Mucosa of descending colon (tissue), 3 donors: ENCODE results near the gene SLC16A1. TPM values are rescaled to one million over a fixed set of nuclear protein-coding genes. Genes with fewer than 3 reads are reported as not detected.
"Not testable (repeated sequence)": the region's sequence is repeated elsewhere in the genome, so short reads cannot be mapped to it uniquely, and the experiment has no call there.

ENCODE experiments used
- ATAC-seq: fragments of 200-7000 bp; cut with Tn5 transposase; one replicate; pipeline ENCODE4 v1.9.1; 2020; ENCODE audit warnings: mild to moderate bottlenecking, moderate library complexity
- DNase-seq, 3 donors: peaks; one replicate each; pipeline ENCODE4 v3.0.0-alpha.2; 2020
- H3K36me3 ChIP-seq: fragments of 200-600 bp; one replicate; pipeline ENCODE4 v1.8.0; 2021; ENCODE audit warnings: low read depth, mild to moderate bottlenecking
- H3K4me1 ChIP-seq: fragments of 200-600 bp; one replicate; pipeline ENCODE4 v1.8.0; 2021; ENCODE audit warnings: low read depth, mild to moderate bottlenecking
- H3K4me3 ChIP-seq: fragments of 200-600 bp; one replicate; pipeline ENCODE4 v1.8.0; 2021; ENCODE audit warnings: mild to moderate bottlenecking
- H3K9me3 ChIP-seq: fragments of 200-600 bp; one replicate; pipeline ENCODE4 v1.8.0; 2021; ENCODE audit warnings: mild to moderate bottlenecking
- intact Hi-C, 2 donors: fragments of 100-400 bp; cut with DNase I in 1 of 2; cut with micrococcal nuclease in 1 of 2; formaldehyde crosslinking; loops; one replicate each; pipeline versions ENCODE4 v1.11.0 to v1.11.1; 2022; cut with DNase I, micrococcal nuclease
- total RNA-seq, 3 donors: library from RNA; stranded (reverse); fragmentation: NEBNext Ultra II Directional in 2 of 3; extraction: Animal tissue kit (Norgen Biotek cat#: 25700) in 2 of 3; gene quantifications; one replicate each; pipeline versions ENCODE4 v1.2.1 to v1.2.4, GENCODE V29; 2021 to 2023
- TF ChIP-seq, protein P1 (sequence below): fragments of 200-600 bp; IDR thresholded peaks from one replicate; pipeline ENCODE4 v1.8.0; 2022; ENCODE audit warnings: antibody characterized with exemption, mild to moderate bottlenecking
- donor health status: DM: no; HTN: no; CAD: no; lungs with moderate emphysema.
- donor health status: DM: no; HTN: no; CAD: no.
- donor health status: DM: no; HTN: yes; CAD: no.

The SLC16A1 gene
- total RNA-seq, 3 donors from 2014 or later = 71.2 to 172 (median 88.0) TPM

DNA sequence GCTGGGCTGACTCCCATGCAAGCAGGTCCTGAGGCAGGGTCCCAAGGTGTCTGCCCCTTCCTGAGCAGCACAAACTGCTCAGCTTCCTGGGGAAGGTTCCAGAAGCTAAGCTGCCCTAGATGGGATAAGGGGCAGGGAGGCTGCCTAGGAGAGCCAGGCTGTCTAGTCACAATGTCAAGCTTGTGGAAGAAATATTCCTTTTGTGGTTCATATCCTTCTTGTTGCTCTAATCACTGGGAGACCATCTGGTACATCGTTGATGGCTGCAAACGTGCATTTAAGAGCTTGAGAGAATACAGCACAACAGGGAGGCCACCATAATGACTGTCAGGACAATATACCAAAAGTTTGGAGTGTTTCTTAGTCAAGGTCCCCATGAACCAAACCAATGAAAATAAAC, 67.4 kb downstream of the SLC16A1 start:
- no peaks in the 10 kb centered on the region for H3K36me3 ChIP-seq
- H3K4me1 ChIP-seq = no peaks in the 10 kb centered on the region
- TF ChIP-seq, protein P1, sequence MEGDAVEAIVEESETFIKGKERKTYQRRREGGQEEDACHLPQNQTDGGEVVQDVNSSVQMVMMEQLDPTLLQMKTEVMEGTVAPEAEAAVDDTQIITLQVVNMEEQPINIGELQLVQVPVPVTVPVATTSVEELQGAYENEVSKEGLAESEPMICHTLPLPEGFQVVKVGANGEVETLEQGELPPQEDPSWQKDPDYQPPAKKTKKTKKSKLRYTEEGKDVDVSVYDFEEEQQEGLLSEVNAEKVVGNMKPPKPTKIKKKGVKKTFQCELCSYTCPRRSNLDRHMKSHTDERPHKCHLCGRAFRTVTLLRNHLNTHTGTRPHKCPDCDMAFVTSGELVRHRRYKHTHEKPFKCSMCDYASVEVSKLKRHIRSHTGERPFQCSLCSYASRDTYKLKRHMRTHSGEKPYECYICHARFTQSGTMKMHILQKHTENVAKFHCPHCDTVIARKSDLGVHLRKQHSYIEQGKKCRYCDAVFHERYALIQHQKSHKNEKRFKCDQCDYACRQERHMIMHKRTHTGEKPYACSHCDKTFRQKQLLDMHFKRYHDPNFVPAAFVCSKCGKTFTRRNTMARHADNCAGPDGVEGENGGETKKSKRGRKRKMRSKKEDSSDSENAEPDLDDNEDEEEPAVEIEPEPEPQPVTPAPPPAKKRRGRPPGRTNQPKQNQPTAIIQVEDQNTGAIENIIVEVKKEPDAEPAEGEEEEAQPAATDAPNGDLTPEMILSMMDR = no peak
- H3K9me3 ChIP-seq = peaks cover 8% of the 10 kb centered on the region
- intact Hi-C loops = no loop called here
- no peak for DNase-seq
- H3K4me3 ChIP-seq = no peak overlapping the region
- ATAC-seq = no peak

DNA sequence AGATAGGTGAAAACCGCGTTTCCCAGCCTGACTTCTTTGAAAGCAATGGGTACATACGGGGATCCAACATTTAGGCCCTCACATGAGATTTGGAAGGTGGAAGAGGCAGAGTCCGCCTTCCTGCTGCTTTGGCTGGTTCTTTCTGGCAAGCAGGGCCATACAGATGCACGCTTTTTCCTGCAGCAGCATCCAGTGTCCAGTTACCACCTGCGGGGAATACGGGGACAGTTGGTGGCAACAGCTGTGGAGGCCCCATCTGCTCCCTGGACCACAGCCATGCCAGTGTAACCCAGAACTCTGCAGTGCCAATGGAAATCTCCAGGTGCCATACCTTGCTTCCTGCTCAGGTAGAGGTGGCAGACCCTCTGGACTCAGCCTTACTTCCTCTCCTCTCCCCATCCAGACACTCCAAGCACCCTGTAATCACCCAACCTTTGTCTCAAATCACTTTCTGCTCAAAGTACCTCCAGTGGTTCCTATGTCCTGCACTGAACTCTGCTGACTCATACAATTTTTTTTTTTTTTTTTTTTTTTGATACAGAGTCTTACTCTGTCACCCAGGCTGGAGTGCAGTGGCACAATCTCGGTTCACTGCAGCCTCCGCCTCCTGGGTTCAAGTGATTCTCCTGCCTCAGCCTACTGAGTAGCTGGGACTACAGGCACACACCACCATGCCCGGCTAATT, 68.3 kb downstream of the SLC16A1 start:
- no peaks in the 10 kb centered on the region for H3K36me3 ChIP-seq
- H3K9me3 ChIP-seq = no peaks in the 10 kb centered on the region
- H3K4me3 ChIP-seq = no peak overlapping the region
- DNase-seq (no peak), ATAC-seq (peak; percentile 73)
- peaks cover 1% of the 10 kb centered on the region for H3K4me1 ChIP-seq
- intact Hi-C loops = no loop called here
- TF ChIP-seq, protein P1 = no peak

DNA sequence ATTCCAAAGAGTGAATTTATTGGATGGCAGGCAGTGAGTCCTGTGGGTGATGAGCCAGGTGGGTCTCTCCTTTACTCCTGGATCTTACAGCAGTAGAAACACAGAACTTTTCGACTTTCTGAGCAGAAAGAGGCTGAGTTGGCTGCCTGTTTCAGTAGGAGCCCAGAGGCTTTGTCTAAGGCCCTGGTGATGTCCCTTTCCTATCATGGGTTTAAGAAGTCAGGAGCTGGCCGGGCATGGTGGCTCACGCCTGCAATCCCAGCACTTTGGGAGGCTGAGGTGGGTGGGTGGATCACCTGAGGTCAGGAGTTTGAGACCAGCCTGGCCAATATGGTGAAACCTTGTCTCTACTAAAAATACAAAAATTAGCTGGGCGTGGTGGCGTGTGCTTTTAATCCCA, 71.0 kb downstream of the SLC16A1 start:
- DNase-seq, H3K4me3 ChIP-seq, H3K36me3 ChIP-seq, ATAC-seq, H3K9me3 ChIP-seq: not testable (repeated sequence)
- intact Hi-C loops = loop anchor here in 1 of 2 donors (5.0 kb wide), 1 partner anchor 157 kb away; no protein-coding TSS in a partner anchor
- H3K4me1 ChIP-seq = peaks cover 17% of the 10 kb centered on the region

DNA sequence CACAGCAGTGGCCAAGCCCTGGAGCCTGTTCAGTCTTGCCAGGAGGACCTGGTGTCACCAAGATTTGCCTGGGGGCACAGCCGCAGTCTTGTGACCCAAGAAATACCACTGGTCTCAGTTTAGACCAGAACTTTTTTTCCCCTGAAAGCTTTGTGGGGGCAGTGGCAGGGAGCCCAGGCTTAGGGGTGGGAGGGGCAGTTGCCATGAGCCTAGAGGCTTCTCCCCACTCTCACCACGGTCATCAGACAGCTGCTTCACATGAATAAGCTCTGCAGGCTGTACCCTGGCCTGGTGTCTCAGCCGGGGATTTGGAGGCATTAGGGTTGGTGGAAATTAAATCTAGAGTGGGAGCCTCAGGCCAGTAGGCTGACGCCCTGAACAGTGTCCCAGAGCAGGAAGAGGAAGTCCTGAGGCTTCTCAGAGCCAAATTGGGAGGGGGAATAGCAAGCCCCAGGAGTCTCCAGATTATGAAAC, 73.7 kb downstream of the SLC16A1 start:
- H3K4me3 ChIP-seq = no peak overlapping the region
- H3K4me1 ChIP-seq = peaks cover 27% of the 10 kb centered on the region
- no peaks in the 10 kb centered on the region for H3K36me3 ChIP-seq
- TF ChIP-seq, protein P1 = no peak
- DNase-seq = no peak
- no peaks in the 10 kb centered on the region for H3K9me3 ChIP-seq
- intact Hi-C loops = loop anchor here in 1 of 2 donors (5.0 kb wide), 1 partner anchor 160 kb away; no protein-coding TSS in a partner anchor
- ATAC-seq = peak; percentile 10

DNA sequence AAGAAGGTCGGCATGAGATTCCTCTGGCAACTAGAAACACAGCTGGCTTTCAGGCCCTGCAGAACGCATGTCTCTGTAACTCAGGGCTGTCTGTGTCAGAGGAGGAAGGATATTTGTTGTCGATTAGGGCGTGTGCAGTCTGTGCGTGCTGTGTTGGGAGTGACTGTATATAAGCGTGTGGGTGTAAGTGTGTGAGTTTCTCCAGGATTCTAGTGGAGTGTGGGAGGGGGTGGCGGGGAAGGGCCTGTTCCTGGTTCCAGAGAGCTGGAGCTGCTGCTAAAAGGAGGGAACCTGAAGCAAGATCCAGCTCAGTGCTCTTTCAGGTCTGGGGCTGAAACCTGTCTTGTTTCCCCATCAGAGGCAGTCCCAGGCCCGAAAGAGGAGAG, 74.3 kb downstream of the SLC16A1 start:
- no peaks in the 10 kb centered on the region for H3K36me3 ChIP-seq
- TF ChIP-seq, protein P1 = no peak
- DNase-seq (peak in 2 of 3 donors; percentile 56 to 58), ATAC-seq (peak; percentile 80)
- H3K9me3 ChIP-seq = no peaks in the 10 kb centered on the region
- intact Hi-C loops = loop anchor here (2.0 to 5.0 kb wide), 2 partner anchors 161 kb away; no protein-coding TSS in a partner anchor
- H3K4me1 ChIP-seq = peaks cover 28% of the 10 kb centered on the region
- no peak overlapping the region for H3K4me3 ChIP-seq

DNA sequence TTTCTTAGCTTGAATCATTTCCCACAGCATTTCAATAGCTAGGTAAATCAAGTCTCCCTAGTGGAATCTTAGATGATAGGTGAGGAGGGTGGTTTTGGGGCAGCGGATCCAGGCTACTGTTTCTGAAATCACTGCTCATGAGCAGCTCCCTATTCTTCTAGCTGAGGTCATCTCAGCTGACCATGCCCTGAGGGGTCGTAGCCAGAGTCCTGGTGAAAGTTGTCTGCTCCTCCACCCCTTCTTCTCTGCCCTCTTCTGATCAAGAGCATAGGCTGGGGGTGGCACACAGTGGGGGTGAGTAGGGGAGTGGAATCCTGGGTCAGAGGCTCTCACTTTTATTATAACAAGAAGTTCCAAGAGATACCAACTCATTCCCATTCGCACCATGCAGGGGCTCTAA, 76.2 kb downstream of the SLC16A1 start:
- TF ChIP-seq, protein P1 = no peak
- H3K4me1 ChIP-seq = peaks cover 33% of the 10 kb centered on the region
- DNase-seq (no peak), ATAC-seq (no peak)
- intact Hi-C loops = loop anchor here (2.0 to 5.0 kb wide), 2 partner anchors 162 to 163 kb away; no protein-coding TSS in a partner anchor
- H3K36me3 ChIP-seq = no peaks in the 10 kb centered on the region
- no peaks in the 10 kb centered on the region for H3K9me3 ChIP-seq
- H3K4me3 ChIP-seq = no peak overlapping the region
